Psoas muscle (tissue), 8 donors: ENCODE measurements around the gene MGAT3. TPM values are rescaled to one million over a fixed set of nuclear protein-coding genes. Genes with fewer than 3 reads are reported as not detected.

ENCODE experiments used
- ATAC-seq, 4 donors: fragments of 200-7000 bp; cut with Tn5 transposase; one replicate each; pipeline ENCODE4 v1.9.1; 2020; ENCODE audit warnings: moderate library complexity in 3 of 4, mild to moderate bottlenecking in 2 of 4
- DNase-seq, 2 donors: peaks; one replicate each; pipeline ENCODE4 v3.0.0-alpha.2; 2020
- H3K27ac ChIP-seq: fragments of 200-600 bp; one replicate; pipeline ENCODE4 v1.8.0; 2022
- H3K27me3 ChIP-seq, 3 donors: fragments of 200-600 bp in 1 of 3; one replicate each; pipeline versions ENCODE4 v1.6.1 to v1.8.0; 2013 to 2022; ENCODE audit warnings: low read length in 2 of 3, mild to moderate bottlenecking in 2 of 3, moderate library complexity in 1 of 3; ENCODE audit not compliant: insufficient read depth in 3 of 3
- H3K36me3 ChIP-seq, 2 donors: fragments of 200-600 bp in 1 of 2; one replicate each; pipeline versions ENCODE4 v1.6.1 to v1.8.0; 2013 to 2022; ENCODE audit warnings: low read depth in 1 of 2, mild to moderate bottlenecking in 1 of 2, moderate library complexity in 1 of 2; ENCODE audit not compliant: insufficient read depth in 1 of 2
- H3K4me1 ChIP-seq: fragments of 200-600 bp; one replicate; pipeline ENCODE4 v1.8.0; 2022
- H3K4me3 ChIP-seq: fragments of 200-600 bp; one replicate; pipeline ENCODE4 v1.8.0; 2022; ENCODE audit warnings: mild to moderate bottlenecking
- H3K9me3 ChIP-seq: fragments of 200-600 bp; one replicate; pipeline ENCODE4 v1.8.0; 2022
- CTCF ChIP-seq: fragments of 200-600 bp; IDR thresholded peaks from one replicate; pipeline ENCODE4 v1.8.0; 2022; ENCODE audit warnings: antibody characterized with exemption
- WGBS, 3 donors: extraction: QIAGEN DNeasy Blood & Tissue Kit; methylation state at CpG; one replicate each; pipeline versions ENCODE4 v1.1.6 to v1.1.7; 2013; 5-methylcytosine and 5-hydroxymethylcytosine counted together
- intact Hi-C, 2 donors: fragments of 100-400 bp; cut with DNase I; formaldehyde crosslinking; loops; one replicate each; pipeline versions ENCODE4 v1.11.0 to v1.14.2; 2022
- polyA plus RNA-seq, 3 donors: library from polyadenylated mRNA; stranded (reverse); fragments of 200-250 nt; gene quantifications; one replicate each; pipeline ENCODE4 v1.2.3, GENCODE V29; 2013
- total RNA-seq, 4 donors: library from RNA; stranded (reverse); fragmentation: NEBNext Ultra II Directional in 2 of 4; extraction: Animal tissue kit (Norgen Biotek cat#: 25700) in 2 of 4; gene quantifications; one replicate each; pipeline versions ENCODE4 v1.2.1 to v1.2.4, GENCODE V29; 2021 to 2023
- donor health status: healthy with polysubstance abuse.
- donor health status: DM: no; HTN: no; CAD: no; lungs with moderate emphysema.
- donor health status: Bipolar disorder and iron deficiency.
- donor health status: healthy.
- donor health status: DM: yes; HTN: yes; CAD: no.
- donor health status: DM: no; HTN: no; CAD: no.
- donor health status: DM: no; HTN: no; CAD: no.
- donor health status: DM: yes; HTN: yes; CAD: no.

Gene MGAT3
- total and polyA plus RNA-seq, 7 donors, result 0.53 to 2.2 (median 1.4) TPM

- H3K27ac ChIP-seq, result no peak overlapping the region
- no peak for ATAC-seq
- 51 to 60% (median 57%) methylated on average over 9 of the region's 9 CpGs for WGBS, 3 donors
Measured at GRCh38 chr22:39477542-39477941, 20.7 kb downstream of the MGAT3 start.

GRCh38 chr22:39478441-39478850 lies 21.6 kb downstream of the MGAT3 start:
- no peak for TF ChIP-seq CTCF
- H3K4me3 ChIP-seq, result no peak overlapping the region
- no peaks in the 10 kb centered on the region for H3K27me3 ChIP-seq
- intact Hi-C loops, result no loop called here
- peak in 1 of 2 donors; percentile 55 for DNase-seq
- WGBS, 3 donors, result 24 to 34% (median 25%) methylated on average over 9 of the region's 9 CpGs
- no peaks in the 10 kb centered on the region for H3K36me3 ChIP-seq
- peak in 3 of 4 donors; percentile 32 to 51 (median 39) for ATAC-seq
- no peaks in the 10 kb centered on the region for H3K9me3 ChIP-seq
- H3K4me1 ChIP-seq, result no peaks in the 10 kb centered on the region
- no peak overlapping the region for H3K27ac ChIP-seq

More at GRCh38 chr22:39477542-39477941, 20.7 kb downstream of the MGAT3 start:
- Histone ChIP-seq H3K36me3 (no peaks in the 10 kb centered on the region), H3K4me3 (no peak overlapping the region), H3K27me3 (no peaks in the 10 kb centered on the region), H3K9me3 (no peaks in the 10 kb centered on the region), H3K4me1 (no peaks in the 10 kb centered on the region)
- intact Hi-C loops, result no loop called here
- no peak for TF ChIP-seq CTCF
- no peak for DNase-seq

GRCh38 chr22:39479254-39479653 lies 22.4 kb downstream of the MGAT3 start:
- no peak for TF ChIP-seq CTCF
- Histone ChIP-seq H3K4me3 (no peak overlapping the region), H3K36me3 (no peaks in the 10 kb centered on the region), H3K4me1 (no peaks in the 10 kb centered on the region), H3K9me3 (no peaks in the 10 kb centered on the region), H3K27ac (no peak overlapping the region), H3K27me3 (no peaks in the 10 kb centered on the region)
- intact Hi-C loops, result no loop called here
- ATAC-seq (no peak), DNase-seq (no peak)
- 74 to 81% (median 78%) methylated on average over 3 of the region's 3 CpGs for WGBS, 3 donors

GRCh38 chr22:39480557-39480956 lies 23.7 kb downstream of the MGAT3 start:
- ATAC-seq (no peak), DNase-seq (no peak)
- no peak overlapping the region for H3K27ac ChIP-seq
- H3K27me3 ChIP-seq, result no peaks in the 10 kb centered on the region
- intact Hi-C loops, result no loop called here
- no peak for TF ChIP-seq CTCF
- H3K36me3 ChIP-seq, result no peaks in the 10 kb centered on the region
- no peaks in the 10 kb centered on the region for H3K9me3 ChIP-seq
- no peak overlapping the region for H3K4me3 ChIP-seq
- no peaks in the 10 kb centered on the region for H3K4me1 ChIP-seq
- 71 to 89% (median 83%) methylated on average over 1 of the region's 1 CpG for WGBS, 3 donors

- no peak for DNase-seq
- Histone ChIP-seq H3K9me3 (no peaks in the 10 kb centered on the region), H3K36me3 (no peaks in the 10 kb centered on the region), H3K27ac (no peak overlapping the region), H3K27me3 (no peaks in the 10 kb centered on the region), H3K4me3 (no peak overlapping the region), H3K4me1 (no peaks in the 10 kb centered on the region)
- intact Hi-C loops, result no loop called here
- TF ChIP-seq CTCF, result no peak
- no peak for ATAC-seq
- WGBS, 3 donors, result 91 to 96% (median 94%) methylated on average over 16 of the region's 16 CpGs
Measured at GRCh38 chr22:39481054-39481453, 24.2 kb downstream of the MGAT3 start.
